Hematopoietic multipotent progenitor cell (in vitro differentiated cells): Measurements from ENCODE around the gene RPS15A. TPM values are rescaled to one million over a fixed set of nuclear protein-coding genes. Genes with fewer than 3 reads are reported as not detected.
A peak's percentile ranks its signal among the peaks of the same experiment; 100 is the strongest.
"Not testable (repeated sequence)": the region's sequence is repeated elsewhere in the genome, so short reads cannot be mapped to it uniquely, and the experiment has no call there.

Experiments
- DNase-seq, 3 donors: peaks; one replicate each; pipeline ENCODE4 v3.0.0-alpha.2; 2011 to 2015; ENCODE audit warnings: low read depth in 2 of 3, low spot score in 2 of 3
- total RNA-seq: library from RNA; depleted of rRNA; stranded (reverse); fragments of >200 nt; gene quantifications from one replicate; pipeline ENCODE4 v1.2.3, GENCODE V29; 2012

The RPS15A gene
- total RNA-seq, 1 donor: 4,875 TPM

GRCh38 chr16:18759598-18760520 lies 30.3 kb downstream of the RPS15A start:
- DNase-seq: peak in 2 of 3 donors; percentile 7 to 33

DNA sequence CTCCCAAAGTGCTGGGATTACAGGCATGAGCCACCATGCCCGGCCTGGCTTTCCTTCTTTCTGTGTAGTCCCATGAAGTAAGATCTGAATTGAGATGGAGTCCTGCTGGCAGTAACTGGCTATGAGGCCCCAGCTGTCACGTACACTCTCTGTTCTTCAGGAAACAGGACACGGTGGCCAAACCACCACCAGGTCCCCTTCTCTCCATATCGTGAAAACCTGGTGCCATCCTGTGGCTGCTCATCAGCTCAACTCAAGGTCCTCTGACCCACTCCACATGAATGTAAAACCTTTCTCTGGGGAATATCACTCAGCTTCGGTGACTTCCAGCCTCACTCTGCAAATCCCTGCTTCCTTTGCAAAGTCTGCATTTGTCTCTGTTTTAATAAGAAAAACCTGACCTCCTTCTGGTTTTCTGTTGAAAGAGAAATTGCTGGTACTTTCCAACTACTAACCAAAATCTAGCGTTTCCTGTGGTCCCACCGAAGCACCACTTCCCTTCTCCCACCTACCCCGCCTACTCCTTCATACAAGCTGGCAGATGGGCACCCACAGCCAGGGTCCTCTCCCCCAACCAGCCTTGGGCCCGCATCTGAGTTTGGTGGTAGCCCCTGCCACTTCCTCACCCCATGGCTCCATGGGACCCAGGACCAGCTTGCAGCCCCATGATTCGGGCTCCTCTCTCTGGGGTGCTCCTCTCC lies 32.0 kb downstream of the RPS15A start:
- DNase-seq: not testable (repeated sequence)

DNA sequence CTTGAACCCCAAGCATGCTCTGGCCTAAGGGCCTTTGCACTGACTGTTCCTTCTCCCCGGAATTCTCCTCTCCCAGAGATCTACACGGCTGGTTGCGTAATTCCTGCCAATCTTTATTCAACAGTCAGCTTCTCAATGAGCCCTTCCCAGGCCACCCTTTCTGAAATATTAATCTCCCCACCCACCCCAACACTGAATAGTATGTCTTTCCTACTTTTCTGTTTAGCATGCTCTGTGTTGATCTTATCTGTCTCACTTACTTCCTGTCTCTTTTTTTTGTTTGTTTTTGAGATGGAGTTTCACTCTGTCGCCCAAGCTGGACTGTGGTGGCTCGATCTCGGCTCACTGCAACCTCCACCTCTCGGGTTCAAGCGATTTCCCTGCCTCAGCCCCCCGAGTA lies 33.5 kb downstream of the RPS15A start:
- not testable (repeated sequence) for DNase-seq

DNA sequence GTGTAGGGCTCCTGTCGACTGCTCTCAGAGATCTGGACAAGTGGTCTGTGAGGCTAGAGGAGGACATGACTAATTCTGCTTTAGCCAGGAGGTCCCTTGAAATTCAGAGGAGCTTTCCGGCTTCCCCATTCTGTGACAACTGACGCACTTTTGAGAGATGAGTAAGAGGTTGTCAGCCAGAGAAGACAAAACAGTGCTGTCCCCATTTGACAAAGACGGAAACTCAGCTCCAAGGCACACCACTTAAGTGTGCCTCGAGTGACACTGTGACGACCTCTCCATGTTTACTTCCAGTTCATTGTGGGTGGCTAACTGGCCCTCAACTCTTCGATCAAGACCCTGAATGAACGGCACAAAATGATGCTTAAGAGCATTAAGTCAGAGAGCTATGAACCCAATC lies 47.3 kb downstream of the RPS15A start:
- DNase-seq: not testable (repeated sequence)

GRCh38 chr16:18740027-18740426 lies 50.1 kb downstream of the RPS15A start:
- DNase-seq: not testable (repeated sequence)

DNA sequence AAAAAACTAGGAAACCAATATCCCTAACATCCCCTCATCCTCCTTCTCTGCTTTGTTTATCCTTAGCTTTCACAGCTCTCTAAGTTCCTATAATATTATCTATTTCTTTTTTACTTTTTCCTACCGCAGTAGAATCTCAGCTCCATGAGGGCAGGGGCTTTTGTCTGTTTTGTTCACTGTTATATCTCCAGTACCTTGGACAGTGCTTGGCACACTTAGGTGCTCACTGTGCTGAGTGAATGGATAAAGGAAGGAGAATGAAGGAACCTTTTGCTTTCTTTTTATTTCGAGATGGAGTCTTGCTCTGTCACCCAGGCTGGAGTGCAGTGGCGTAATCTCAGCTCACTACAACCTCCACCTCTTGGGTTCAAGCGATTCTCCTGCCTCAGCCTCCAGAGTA lies 51.4 kb downstream of the RPS15A start:
- DNase-seq: not testable (repeated sequence)

GRCh38 chr16:18734279-18734678 lies 55.9 kb downstream of the RPS15A start:
- DNase-seq: not testable (repeated sequence)

Other genes with a start within 250 kb of the RPS15A start
- 77.3 TPM for gene NOMO2, start 228.2 kb downstream of the RPS15A start, total RNA-seq
- gene ARL6IP1, start 11.2 kb upstream of the RPS15A start, total RNA-seq: 225 TPM
- gene SMG1, start 136.1 kb upstream of the RPS15A start, total RNA-seq: 75.4 TPM
- under 0.01 TPM for gene TMC7, start 193.6 kb upstream of the RPS15A start, total RNA-seq